Measurements from ENCODE around the gene KCNH8.

- TF ChIP-seq CTCF (IDR thresholded peaks at IDR 0.05) (no peak), POLR2A (IDR thresholded peaks at IDR 0.05) (no peak)
These were observed 42.5 kb upstream of the KCNH8 start for GRCh38 chr3:19105826-19106225.

All from prostate gland (tissue), 2 donors.